Calu3 (cell line): Measurements from ENCODE around the gene MED29. TPM values are rescaled to one million over a fixed set of nuclear protein-coding genes. Genes with fewer than 3 reads are reported as not detected.

Source experiments
- BruUV-seq: library from RNA; stranded (reverse); fragments of 400-500 nt; replicated peaks from 2 replicates; lab custom pipeline; 2021; lab: Mats Ljungman, UMichigan
- CTCF ChIA-PET: fragments of 300-600 bp; sonication (Branson Sonifier 250); formaldehyde crosslinking; loops from one replicate; lab custom pipeline; 2022; ENCODE audit warnings: antibody characterized with exemption; lab: Charles Lee
- DNase-seq: peaks from one replicate; pipeline ENCODE4 v3.0.0; 2022
- H3K27ac Mint-ChIP-seq: one replicate; pipeline ENCODE4 v1.8.0; 2022; ENCODE audit warnings: mixed read lengths; ENCODE audit not compliant: unreplicated experiment
- H3K27me3 Mint-ChIP-seq: one replicate; pipeline ENCODE4 v1.8.0; 2022; ENCODE audit warnings: mixed read lengths; ENCODE audit not compliant: unreplicated experiment
- H3K36me3 Mint-ChIP-seq: one replicate; pipeline ENCODE4 v1.8.0; 2022; ENCODE audit warnings: mild to moderate bottlenecking, moderate library complexity, mixed read lengths; ENCODE audit not compliant: insufficient read depth, unreplicated experiment
- H3K4me1 Mint-ChIP-seq: one replicate; pipeline ENCODE4 v1.8.0; 2022; ENCODE audit warnings: mild to moderate bottlenecking, low read depth, mixed read lengths; ENCODE audit not compliant: unreplicated experiment
- H3K4me3 Mint-ChIP-seq: one replicate; pipeline ENCODE4 v1.8.0; 2022; ENCODE audit warnings: mild to moderate bottlenecking, low read depth, moderate library complexity, mixed read lengths; ENCODE audit not compliant: unreplicated experiment
- H3K9me3 Mint-ChIP-seq: one replicate; pipeline ENCODE4 v1.8.0; 2022; ENCODE audit warnings: low read depth, mixed read lengths; ENCODE audit not compliant: unreplicated experiment
- intact Hi-C: fragments of 100-400 bp; cut with micrococcal nuclease; formaldehyde crosslinking; loops from one replicate; pipeline ENCODE4 v1.10.0; 2022; ENCODE audit not compliant: unreplicated experiment
- total RNA-seq: library from RNA; stranded (reverse); gene quantifications from 2 replicates; pipeline ENCODE4 v1.2.3, GENCODE V29; 2022
- TF ChIP-seq, protein P1 (sequence below): fragments of 200-600 bp; IDR thresholded peaks from one replicate; pipeline ENCODE4 v1.8.0; 2022; ENCODE audit warnings: antibody characterized with exemption; ENCODE audit not compliant: unreplicated experiment

The MED29 gene
- total RNA-seq, 1 experiment from 2014 or later: 56.8 TPM

DNA sequence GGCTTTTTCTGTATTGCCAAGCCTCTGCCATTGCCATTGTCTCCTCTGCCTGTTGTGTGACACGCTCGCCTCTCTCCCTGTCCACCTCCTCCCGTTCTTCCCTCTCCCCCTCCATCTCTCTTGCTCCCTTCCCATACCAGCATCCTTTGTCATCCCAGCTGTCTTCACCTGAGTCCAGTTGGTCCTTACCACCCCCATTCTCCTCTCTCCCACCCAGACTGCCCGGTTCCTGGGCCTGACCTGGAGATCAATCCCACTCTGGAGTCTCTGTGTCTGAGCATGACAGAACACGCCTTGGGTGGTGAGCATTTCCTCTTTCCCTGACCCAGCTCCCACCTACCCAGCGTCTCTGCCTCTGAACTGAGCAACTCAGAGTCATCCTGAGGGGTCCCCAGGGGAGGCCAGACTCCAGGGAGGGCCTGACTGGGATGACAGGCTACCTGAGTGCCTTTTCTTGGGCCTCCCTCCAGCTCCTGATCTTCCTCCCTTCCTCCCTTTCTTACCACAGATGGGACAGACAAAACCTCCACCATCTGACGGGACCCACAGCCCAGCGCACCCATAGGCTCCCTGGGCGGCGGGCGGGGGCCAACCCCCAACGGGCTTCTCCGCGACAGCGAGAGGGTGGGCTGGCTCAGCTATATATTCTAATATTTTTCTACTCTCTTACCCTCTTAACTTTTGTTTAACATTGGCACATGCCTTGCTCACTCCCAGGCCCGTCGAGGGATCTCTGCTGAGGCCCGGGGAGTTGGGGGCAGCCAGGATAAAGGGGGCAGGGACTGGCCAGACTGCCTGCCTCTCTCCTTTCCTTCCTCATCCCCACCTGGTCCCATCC, 8.0 kb upstream of the MED29 start:
- intact Hi-C loops: no loop called here
- TF ChIP-seq, protein P1, sequence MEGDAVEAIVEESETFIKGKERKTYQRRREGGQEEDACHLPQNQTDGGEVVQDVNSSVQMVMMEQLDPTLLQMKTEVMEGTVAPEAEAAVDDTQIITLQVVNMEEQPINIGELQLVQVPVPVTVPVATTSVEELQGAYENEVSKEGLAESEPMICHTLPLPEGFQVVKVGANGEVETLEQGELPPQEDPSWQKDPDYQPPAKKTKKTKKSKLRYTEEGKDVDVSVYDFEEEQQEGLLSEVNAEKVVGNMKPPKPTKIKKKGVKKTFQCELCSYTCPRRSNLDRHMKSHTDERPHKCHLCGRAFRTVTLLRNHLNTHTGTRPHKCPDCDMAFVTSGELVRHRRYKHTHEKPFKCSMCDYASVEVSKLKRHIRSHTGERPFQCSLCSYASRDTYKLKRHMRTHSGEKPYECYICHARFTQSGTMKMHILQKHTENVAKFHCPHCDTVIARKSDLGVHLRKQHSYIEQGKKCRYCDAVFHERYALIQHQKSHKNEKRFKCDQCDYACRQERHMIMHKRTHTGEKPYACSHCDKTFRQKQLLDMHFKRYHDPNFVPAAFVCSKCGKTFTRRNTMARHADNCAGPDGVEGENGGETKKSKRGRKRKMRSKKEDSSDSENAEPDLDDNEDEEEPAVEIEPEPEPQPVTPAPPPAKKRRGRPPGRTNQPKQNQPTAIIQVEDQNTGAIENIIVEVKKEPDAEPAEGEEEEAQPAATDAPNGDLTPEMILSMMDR: no peak
- Mint-ChIP-seq H3K36me3 (peaks cover 74% of the 10 kb centered on the region), H3K4me1 (no peaks in the 10 kb centered on the region), H3K9me3 (no peaks in the 10 kb centered on the region), H3K27me3 (no peaks in the 10 kb centered on the region), H3K4me3 (no peak overlapping the region), H3K27ac (no peak overlapping the region)
- no peak for DNase-seq
- CTCF ChIA-PET: no interaction called here
- BruUV-seq: no TSS peak

DNA sequence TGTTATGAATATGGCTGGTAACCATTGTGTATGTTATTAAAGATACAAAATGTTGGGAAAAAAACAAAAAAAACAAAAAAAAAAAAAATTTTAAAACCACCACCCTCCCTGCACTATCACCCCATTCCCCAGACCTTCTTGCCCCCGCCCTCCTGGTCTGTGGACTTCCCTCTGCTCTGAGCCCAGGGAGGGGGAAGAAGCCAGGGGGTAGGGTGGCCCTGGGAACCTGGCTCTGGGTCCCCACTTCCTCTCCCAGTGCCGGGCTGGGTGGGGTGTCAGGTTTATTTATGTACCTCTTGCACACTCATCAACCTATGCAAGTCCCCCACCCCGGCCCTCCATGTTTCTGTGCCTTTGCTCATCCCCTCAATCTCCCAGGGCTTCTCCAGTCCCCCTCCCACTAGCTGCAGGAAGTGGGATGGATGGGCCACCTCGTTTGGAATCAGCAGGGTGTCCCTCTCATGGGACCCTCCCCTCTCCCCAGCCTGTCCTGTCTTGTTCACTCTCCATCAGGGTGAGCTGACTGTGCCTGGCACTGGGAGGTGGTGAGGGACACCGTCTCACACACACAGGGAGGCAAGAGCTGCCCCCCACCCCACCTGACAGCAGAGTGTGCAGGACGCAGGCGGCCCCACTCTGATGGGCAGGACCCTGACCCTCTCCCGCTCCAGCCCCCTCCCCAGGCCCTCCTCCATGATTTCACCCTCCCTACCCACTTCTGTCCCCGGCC, 6.2 kb upstream of the MED29 start:
- intact Hi-C loops: no loop called here
- no peaks in the 10 kb centered on the region for H3K27me3 Mint-ChIP-seq
- no peak overlapping the region for H3K27ac Mint-ChIP-seq
- CTCF ChIA-PET: interaction anchor here (0.7 kb wide), 1 partner anchor 18 kb away, joined by 4 read pairs; no protein-coding TSS in a partner anchor
- H3K36me3 Mint-ChIP-seq: peaks cover 80% of the 10 kb centered on the region
- BruUV-seq: TSS peak; percentile 45
- peaks cover 6% of the 10 kb centered on the region for H3K4me1 Mint-ChIP-seq
- no peaks in the 10 kb centered on the region for H3K9me3 Mint-ChIP-seq
- no peak overlapping the region for H3K4me3 Mint-ChIP-seq
- TF ChIP-seq, protein P1: no peak
- no peak for DNase-seq

DNA sequence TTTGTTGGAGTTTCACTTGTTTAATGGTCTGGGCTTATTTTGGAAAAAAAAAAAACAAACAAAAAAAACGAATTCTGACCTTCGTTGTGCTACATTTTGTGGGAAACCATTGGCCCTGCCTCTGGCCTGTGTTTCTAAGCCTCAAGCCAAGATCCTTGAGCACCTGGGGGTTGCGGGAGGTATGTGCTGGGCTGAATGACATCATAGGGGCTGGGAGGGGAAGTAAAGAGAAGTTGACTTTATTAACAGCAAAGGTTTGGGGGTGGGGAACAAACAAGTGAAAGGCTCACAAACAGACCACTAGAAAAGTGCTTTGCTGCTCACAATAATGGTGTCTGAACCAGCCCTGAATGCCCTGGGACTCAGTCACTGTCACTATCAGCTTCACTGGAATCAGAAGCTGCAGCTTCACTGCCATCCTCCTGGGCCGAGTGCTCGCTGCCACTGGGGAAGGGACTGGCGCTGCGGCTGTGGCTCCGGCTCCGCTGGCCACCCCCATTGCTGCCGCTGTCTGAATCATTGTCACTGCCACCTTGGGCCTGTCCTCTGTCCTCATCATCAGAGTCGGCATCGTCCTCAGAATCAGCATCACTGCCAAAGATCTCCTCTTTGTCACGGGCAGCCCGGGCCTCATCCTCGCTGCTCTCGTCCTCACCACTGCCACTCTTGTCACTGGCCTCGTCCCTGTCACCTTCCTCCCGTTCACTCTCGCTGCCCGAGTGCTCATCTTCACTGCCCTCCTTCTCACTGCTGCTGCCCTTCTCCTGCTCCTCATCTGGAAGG, 5.4 kb upstream of the MED29 start:
- CTCF ChIA-PET: no interaction called here
- TF ChIP-seq, protein P1: no peak
- Mint-ChIP-seq H3K27me3 (no peaks in the 10 kb centered on the region), H3K4me3 (no peak overlapping the region), H3K9me3 (no peaks in the 10 kb centered on the region), H3K36me3 (peaks cover 86% of the 10 kb centered on the region), H3K27ac (peak overlapping the region; percentile 2), H3K4me1 (peaks cover 8% of the 10 kb centered on the region)
- TSS peak; percentile 14 for BruUV-seq
- intact Hi-C loops: no loop called here
- DNase-seq: no peak

DNA sequence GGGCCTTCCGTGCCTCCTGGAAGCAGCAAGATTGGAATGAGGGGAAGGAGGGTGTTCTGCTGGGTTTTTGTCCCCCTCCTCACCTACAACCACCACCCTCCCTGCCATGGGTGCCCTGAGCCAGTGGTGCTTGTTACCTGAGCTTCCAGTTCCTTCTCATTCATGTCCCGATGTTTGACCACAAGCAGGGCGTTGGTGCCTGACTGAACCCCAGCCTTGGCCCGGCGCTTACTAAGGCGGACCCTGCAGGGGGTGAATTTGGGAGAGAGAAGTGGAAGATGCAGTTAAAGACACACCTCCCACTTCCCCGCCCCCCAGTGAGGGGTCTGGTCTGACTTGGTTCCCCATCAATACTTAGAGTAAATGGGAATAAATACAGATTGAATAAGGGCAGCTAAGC, 4.6 kb upstream of the MED29 start:
- BruUV-seq: no TSS peak
- Mint-ChIP-seq H3K4me1 (peaks cover 15% of the 10 kb centered on the region), H3K27me3 (no peaks in the 10 kb centered on the region), H3K4me3 (no peak overlapping the region), H3K9me3 (no peaks in the 10 kb centered on the region), H3K27ac (peak overlapping the region; percentile 2), H3K36me3 (peaks cover 89% of the 10 kb centered on the region)
- TF ChIP-seq, protein P1: no peak
- no peak for DNase-seq
- intact Hi-C loops: no loop called here
- CTCF ChIA-PET: no interaction called here
